ENCODE results near the gene TBX1. TPM values are rescaled to one million over a fixed set of nuclear protein-coding genes. Genes with fewer than 3 reads are reported as not detected.
A peak's percentile ranks its signal among the peaks of the same experiment; 100 is the strongest.

The TBX1 gene
- total RNA-seq, 4 donors from 2014 or later = 1.6 to 7.0 (median 4.8) TPM

DNA sequence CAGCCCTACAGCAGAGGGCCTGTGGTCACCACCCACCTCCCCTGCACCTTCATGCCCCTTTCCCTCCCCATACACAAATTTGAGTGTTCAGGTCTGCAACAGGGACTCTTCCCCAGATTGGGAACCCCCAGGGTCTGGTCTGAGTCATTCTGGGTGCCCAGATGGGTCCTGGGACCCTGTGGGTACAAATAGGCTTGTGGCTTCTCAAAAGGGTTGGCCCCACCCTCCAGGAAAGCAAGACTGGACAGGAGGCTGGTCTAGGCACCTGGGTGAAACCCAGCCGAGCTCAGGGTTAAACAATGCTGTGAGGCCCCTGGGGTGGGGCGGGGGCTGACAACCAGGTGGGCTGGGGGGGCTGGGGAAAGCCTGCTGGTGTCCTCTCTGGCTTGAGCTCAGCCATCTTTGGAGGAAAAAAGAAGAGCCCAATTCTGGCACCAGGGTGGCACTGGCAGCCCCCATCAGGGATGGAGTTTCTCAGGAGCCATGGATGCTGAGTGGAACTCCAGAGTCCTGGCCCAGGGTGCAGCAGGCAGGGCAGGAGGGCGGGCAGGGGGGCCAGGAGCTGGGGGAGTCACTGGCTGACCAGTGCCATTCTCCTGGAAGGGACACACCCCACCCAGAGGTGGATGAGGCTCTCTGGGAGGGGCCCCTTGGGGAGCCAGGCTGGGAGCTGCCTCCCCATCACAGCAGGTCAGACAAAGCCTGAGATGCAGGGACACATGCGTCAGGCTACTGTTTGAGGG is 45.2 kb upstream of the TBX1 start:
- Histone ChIP-seq H3K27ac (peak overlapping the region; percentile 26), H3K36me3 (peaks cover under 1% of the 10 kb centered on the region), H3K4me3 (peak overlapping the region; percentile 70), H3K4me1 (peaks cover 47% of the 10 kb centered on the region), H3K27me3 (peaks cover 15% of the 10 kb centered on the region), H3K9me3 (no peaks in the 10 kb centered on the region)
- no peak for DNase-seq (ENCODE audit: low spot score in 2 of 2)
- TF ChIP-seq, protein P1, sequence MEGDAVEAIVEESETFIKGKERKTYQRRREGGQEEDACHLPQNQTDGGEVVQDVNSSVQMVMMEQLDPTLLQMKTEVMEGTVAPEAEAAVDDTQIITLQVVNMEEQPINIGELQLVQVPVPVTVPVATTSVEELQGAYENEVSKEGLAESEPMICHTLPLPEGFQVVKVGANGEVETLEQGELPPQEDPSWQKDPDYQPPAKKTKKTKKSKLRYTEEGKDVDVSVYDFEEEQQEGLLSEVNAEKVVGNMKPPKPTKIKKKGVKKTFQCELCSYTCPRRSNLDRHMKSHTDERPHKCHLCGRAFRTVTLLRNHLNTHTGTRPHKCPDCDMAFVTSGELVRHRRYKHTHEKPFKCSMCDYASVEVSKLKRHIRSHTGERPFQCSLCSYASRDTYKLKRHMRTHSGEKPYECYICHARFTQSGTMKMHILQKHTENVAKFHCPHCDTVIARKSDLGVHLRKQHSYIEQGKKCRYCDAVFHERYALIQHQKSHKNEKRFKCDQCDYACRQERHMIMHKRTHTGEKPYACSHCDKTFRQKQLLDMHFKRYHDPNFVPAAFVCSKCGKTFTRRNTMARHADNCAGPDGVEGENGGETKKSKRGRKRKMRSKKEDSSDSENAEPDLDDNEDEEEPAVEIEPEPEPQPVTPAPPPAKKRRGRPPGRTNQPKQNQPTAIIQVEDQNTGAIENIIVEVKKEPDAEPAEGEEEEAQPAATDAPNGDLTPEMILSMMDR (IDR thresholded peaks at IDR 0.05) = no peak
- TF ChIP-seq POLR2A (IDR thresholded peaks at IDR 0.05) (no peak), POLR2AphosphoS5 (IDR thresholded peaks at IDR 0.05) (no peak)
- 81% methylated on average over 3 of the region's 4 CpGs for WGBS

DNA sequence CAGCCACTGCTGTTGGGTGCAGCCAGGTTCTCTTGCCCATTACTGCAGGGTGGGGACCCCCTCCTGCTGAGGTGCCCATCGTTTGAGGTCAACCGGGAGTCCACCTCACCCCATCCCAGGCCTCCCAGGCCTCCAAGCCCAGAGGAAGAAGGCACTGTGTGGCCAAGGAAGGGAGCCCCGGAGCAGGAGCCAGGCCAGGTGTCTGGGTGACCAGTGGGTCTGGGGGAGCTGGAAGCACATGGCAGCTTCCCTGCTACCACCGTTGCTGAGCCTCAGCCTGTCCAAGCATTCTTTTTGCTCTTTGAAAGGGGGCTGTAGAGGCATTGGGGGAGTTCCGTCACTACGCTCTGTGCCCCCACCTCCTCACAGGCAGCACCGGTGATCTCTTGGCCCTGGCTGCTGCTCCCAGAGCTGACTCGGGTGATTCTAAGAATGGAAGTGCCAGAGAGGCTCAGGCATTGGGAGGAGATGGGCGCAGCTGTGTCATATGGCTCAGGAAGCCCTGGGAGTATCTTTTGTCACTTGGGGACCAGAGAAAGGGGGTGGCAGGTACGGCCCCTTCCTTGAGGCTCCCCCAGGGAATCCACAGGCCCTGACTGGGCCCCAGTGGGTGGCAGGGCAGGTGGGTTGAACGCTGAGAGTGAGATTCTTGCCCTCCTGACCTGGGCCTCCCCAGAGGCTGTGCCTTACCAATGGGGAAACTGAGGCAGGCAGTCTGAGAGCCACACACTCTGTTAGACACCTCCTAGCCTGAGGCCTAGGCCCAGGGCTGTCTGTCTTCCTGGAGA is 44.3 kb upstream of the TBX1 start:
- WGBS = 84% methylated on average over 8 of the region's 11 CpGs
- H3K9me3 ChIP-seq = no peaks in the 10 kb centered on the region
- H3K27me3 ChIP-seq = peaks cover 15% of the 10 kb centered on the region
- H3K27ac ChIP-seq = no peak overlapping the region
- H3K36me3 ChIP-seq = peaks cover 5% of the 10 kb centered on the region
- H3K4me3 ChIP-seq = no peak overlapping the region
- no peak for DNase-seq (ENCODE audit: low spot score in 2 of 2)
- TF ChIP-seq POLR2AphosphoS5 (IDR thresholded peaks at IDR 0.05) (no peak), POLR2A (IDR thresholded peaks at IDR 0.05) (no peak), EP300 (IDR thresholded peaks at IDR 0.05) (no peak)
- TF ChIP-seq, protein P1 (IDR thresholded peaks at IDR 0.05) = no peak
- peaks cover 47% of the 10 kb centered on the region for H3K4me1 ChIP-seq

DNA sequence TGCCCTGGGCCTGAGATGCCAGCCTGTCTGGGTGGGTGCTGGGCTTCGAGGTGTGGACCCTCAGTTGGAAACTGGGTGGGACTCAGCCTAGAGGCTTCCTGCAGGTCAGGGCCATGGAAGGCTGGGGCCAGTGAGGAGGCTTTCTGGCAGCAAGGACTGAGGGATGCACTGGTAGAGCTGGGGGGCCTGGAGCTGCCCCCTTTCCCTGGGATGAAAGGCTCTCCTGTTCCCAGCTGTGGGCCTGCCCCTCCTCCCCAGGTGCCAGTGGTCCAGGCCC is 43.8 kb upstream of the TBX1 start:
- peaks cover 47% of the 10 kb centered on the region for H3K4me1 ChIP-seq
- no peak overlapping the region for H3K27ac ChIP-seq
- no peak overlapping the region for H3K4me3 ChIP-seq
- H3K9me3 ChIP-seq = no peaks in the 10 kb centered on the region
- H3K36me3 ChIP-seq = peaks cover 9% of the 10 kb centered on the region
- peaks cover 15% of the 10 kb centered on the region for H3K27me3 ChIP-seq
- WGBS = no CpG with 5 or more reads among the region's 1 CpG
- TF ChIP-seq EP300 (IDR thresholded peaks at IDR 0.05) (no peak), POLR2A (IDR thresholded peaks at IDR 0.05) (no peak), POLR2AphosphoS5 (IDR thresholded peaks at IDR 0.05) (no peak)
- TF ChIP-seq, protein P1 (IDR thresholded peaks at IDR 0.05) = no peak
- DNase-seq (ENCODE audit: low spot score in 2 of 2) = no peak

- Histone ChIP-seq H3K4me3 (no peak overlapping the region), H3K4me1 (peaks cover 47% of the 10 kb centered on the region)
Observed at GRCh38 chr22:19717181-19717580, 43.4 kb upstream of the TBX1 start.

More at GRCh38 chr22:19717181-19717580, 43.4 kb upstream of the TBX1 start:
- TF ChIP-seq EP300 (IDR thresholded peaks at IDR 0.05) (no peak), POLR2AphosphoS5 (IDR thresholded peaks at IDR 0.05) (no peak), POLR2A (IDR thresholded peaks at IDR 0.05) (no peak)
- TF ChIP-seq, protein P1 (IDR thresholded peaks at IDR 0.05) = no peak
- Histone ChIP-seq H3K36me3 (peaks cover 13% of the 10 kb centered on the region), H3K27ac (no peak overlapping the region), H3K27me3 (peaks cover 20% of the 10 kb centered on the region), H3K9me3 (no peaks in the 10 kb centered on the region)
- 73% methylated on average over 6 of the region's 9 CpGs for WGBS
- no peak for DNase-seq (ENCODE audit: low spot score in 2 of 2)
